GM23338 (cell line): ENCODE data around the gene SPG7. TPM values are rescaled to one million over a fixed set of nuclear protein-coding genes. Genes with fewer than 3 reads are reported as not detected.

ENCODE experiments used
- ATAC-seq: fragments of 200-7000 bp; cut with Tn5 transposase; 3 replicates; pipeline ENCODE4 v1.9.1; 2020
- DNase-seq: peaks from one replicate; pipeline ENCODE4 v3.0.0-alpha.2; 2015; ENCODE audit warnings: low spot score
- H2AFZ ChIP-seq: fragments of 200-600 bp; sonication (generic); 2 replicates; pipeline ENCODE4 v1.8.0; 2016; ENCODE audit warnings: antibody characterized with exemption, mild to moderate bottlenecking, moderate library complexity
- H3F3A ChIP-seq: fragments of 200-600 bp; sonication (generic); replicated peaks from 2 replicates; pipeline ENCODE4 v1.8.0; 2017; ENCODE audit warnings: antibody characterized with exemption, mixed run types, low read depth
- H3K27ac ChIP-seq: fragments of 200-600 bp; sonication (generic); 2 replicates; pipeline ENCODE4 v1.6.1; 2016; ENCODE audit warnings: low read depth
- H3K27me3 ChIP-seq: fragments of 200-600 bp; sonication (generic); 2 replicates; pipeline ENCODE4 v1.8.0; 2016; ENCODE audit warnings: mild to moderate bottlenecking, mixed run types, moderate library complexity; ENCODE audit not compliant: insufficient read depth
- H3K36me3 ChIP-seq: fragments of 200-600 bp; sonication (generic); 2 replicates; pipeline ENCODE4 v1.8.0; 2016; ENCODE audit warnings: mild to moderate bottlenecking; ENCODE audit not compliant: insufficient read depth
- H3K4me1 ChIP-seq: fragments of 200-600 bp; sonication (generic); 2 replicates; pipeline ENCODE4 v1.8.0; 2016; ENCODE audit warnings: mild to moderate bottlenecking, moderate library complexity; ENCODE audit not compliant: insufficient read depth
- H3K4me2 ChIP-seq: fragments of 200-600 bp; sonication (generic); 2 replicates; pipeline ENCODE4 v1.7.1; 2017; ENCODE audit warnings: mixed run types
- H3K4me3 ChIP-seq: fragments of 200-600 bp; sonication (generic); 2 replicates; pipeline ENCODE4 v1.6.1; 2016; ENCODE audit warnings: mixed run types
- H3K79me2 ChIP-seq: fragments of 200-600 bp; sonication (generic); replicated peaks from 2 replicates; pipeline ENCODE4 v1.8.0; 2017; ENCODE audit warnings: mild to moderate bottlenecking; ENCODE audit not compliant: insufficient read depth
- H3K9me2 ChIP-seq: fragments of 200-600 bp; sonication (generic); 2 replicates; pipeline ENCODE4 v1.8.0; 2017; ENCODE audit not compliant: insufficient read depth
- H4K20me1 ChIP-seq: fragments of 200-600 bp; sonication (generic); replicated peaks from 2 replicates; pipeline ENCODE4 v1.8.0; 2017; ENCODE audit warnings: mild to moderate bottlenecking; ENCODE audit not compliant: insufficient read depth
- H3K27ac Mint-ChIP-seq: 2 replicates; pipeline ENCODE4 v1.8.0; 2020; ENCODE audit warnings: inconsistent platforms, mild to moderate bottlenecking, moderate library complexity, mixed read lengths
- H3K27me3 Mint-ChIP-seq: 3 replicates; pipeline ENCODE4 v1.8.0; 2022; ENCODE audit warnings: low read depth, mild to moderate bottlenecking, moderate library complexity, mixed read lengths, inconsistent platforms; ENCODE audit not compliant: insufficient read depth, poor library complexity
- H3K36me3 Mint-ChIP-seq: 3 replicates; pipeline ENCODE4 v1.8.0; 2021; ENCODE audit warnings: low read depth, mild to moderate bottlenecking, inconsistent platforms, moderate library complexity, mixed read lengths
- H3K4me1 Mint-ChIP-seq: 3 replicates; pipeline ENCODE4 v1.8.0; 2020; ENCODE audit warnings: mild to moderate bottlenecking, inconsistent platforms, mixed read lengths
- H3K4me3 Mint-ChIP-seq: 3 replicates; pipeline ENCODE4 v1.8.0; 2021; ENCODE audit warnings: moderate library complexity, mild to moderate bottlenecking, inconsistent platforms, mixed read lengths
- H3K9me3 Mint-ChIP-seq: 3 replicates; pipeline ENCODE4 v1.8.0; 2020; ENCODE audit warnings: moderate library complexity, mild to moderate bottlenecking, inconsistent platforms, mixed read lengths
- CTCF ChIP-seq, 2 experiments: fragments of 200-600 bp in 1 of 2; sonication (generic) in 1 of 2; conservative IDR thresholded peaks; 2 replicates each; pipeline versions ENCODE4 v1.5.1 to v1.6.1; 2016 to 2017; ENCODE audit warnings: antibody characterized with exemption in 2 of 2, low read depth in 2 of 2, mild to moderate bottlenecking in 2 of 2, moderate library complexity in 1 of 2
- ETS1 ChIP-seq: IDR thresholded peaks from 2 replicates; pipeline ENCODE4 v1.6.1; 2016; ENCODE audit warnings: antibody characterized with exemption
- EZH2 ChIP-seq: fragments of 200-600 bp; sonication (generic); IDR thresholded peaks from one replicate; pipeline ENCODE4 v1.8.0; 2017; ENCODE audit warnings: antibody characterized with exemption, mild to moderate bottlenecking, low read depth; ENCODE audit not compliant: unreplicated experiment
- EZH2phosphoT487 ChIP-seq: fragments of 200-600 bp; sonication (generic); IDR thresholded peaks from one replicate; pipeline ENCODE4 v1.8.1; 2018; ENCODE audit warnings: antibody characterized with exemption; ENCODE audit not compliant: unreplicated experiment
- JUNB ChIP-seq: IDR thresholded peaks from one replicate; pipeline ENCODE4 v1.6.1; 2016; ENCODE audit warnings: antibody characterized with exemption; ENCODE audit not compliant: unreplicated experiment
- POLR2AphosphoS5 ChIP-seq: IDR thresholded peaks from 2 replicates; pipeline ENCODE4 v1.6.1; 2016; ENCODE audit warnings: antibody characterized with exemption, low read depth
- REST ChIP-seq: IDR thresholded peaks from one replicate; pipeline ENCODE4 v1.6.1; 2018; ENCODE audit warnings: antibody characterized with exemption; ENCODE audit not compliant: unreplicated experiment
- ZNF114 ChIP-seq: fragments of 250-450 bp; sonication (Bioruptor Pico); IDR thresholded peaks from 2 replicates; pipeline ENCODE4 v1.5.0; 2020; ENCODE audit warnings: mild to moderate bottlenecking, moderate library complexity
- ZNF462 ChIP-seq: fragments of 250-450 bp; sonication (Bioruptor Pico); IDR thresholded peaks from 2 replicates; pipeline ENCODE4 v1.5.0; 2020; ENCODE audit warnings: mild to moderate bottlenecking, moderate library complexity
- polyA plus RNA-seq: library from polyadenylated mRNA; unstranded; fragments of >200 nt; fragmentation: Nextera tagmentation; extraction: Ambion mirVana; gene quantifications from 2 replicates; pipeline ENCODE4 v1.2.1, GENCODE V29; 2016
- total RNA-seq: library from RNA; depleted of rRNA; stranded (reverse); fragments of >200 nt; shearing (Covaris generic); gene quantifications from 2 replicates; pipeline ENCODE4 v1.2.3, GENCODE V29; 2014

SPG7 gene
- total and polyA plus RNA-seq, 2 experiments from 2014 or later = 77.1 to 267 TPM

GRCh38 chr16:89583895-89584644, 75.9 kb downstream of the SPG7 start:
- ATAC-seq (no peak), DNase-seq (no peak)
- Mint-ChIP-seq H3K27me3 (no peaks in the 10 kb centered on the region), H3K36me3 (peaks cover 20% of the 10 kb centered on the region), H3K9me3 (peaks cover 13% of the 10 kb centered on the region), H3K4me1 (no peaks in the 10 kb centered on the region; the same call in 2 of the 3 replicates), H3K27ac (no peak overlapping the region), H3K4me3 (no peak overlapping the region)
- Histone ChIP-seq H3K36me3 (no peaks in the 10 kb centered on the region), H3K27ac (no peak overlapping the region), H4K20me1 (no peaks in the 10 kb centered on the region), H3K4me2 (no peak overlapping the region), H3K27me3 (no peaks in the 10 kb centered on the region), H3K9me2 (no peaks in the 10 kb centered on the region), H3F3A (peaks cover 8% of the 10 kb centered on the region), H3K4me1 (no peaks in the 10 kb centered on the region), H3K79me2 (no peaks in the 10 kb centered on the region), H2AFZ (no peak overlapping the region), H3K4me3 (no peak overlapping the region)
- TF ChIP-seq ETS1 (no peak), POLR2AphosphoS5 (no peak), REST (no peak), JUNB (no peak), ZNF462 (CRISPR knock-in tag) (no peak), EZH2phosphoT487 (no peak), CTCF (conservative IDR thresholded peaks at IDR 0.05; ENCODE audit: low read depth in 2 of 2) (no peak), EZH2 (no peak), ZNF114 (CRISPR knock-in tag) (no peak)
